A549 (cell line): ENCODE results near the gene ST8SIA2. TPM values are rescaled to one million over a fixed set of nuclear protein-coding genes. Genes with fewer than 3 reads are reported as not detected.
A peak's percentile ranks its signal among the peaks of the same experiment; 100 is the strongest.

Experiments
- ATAC-seq, 2 experiments: fragments of 200-7000 bp in 1 of 2; fragments of >200 bp in 1 of 2; cut with Nextera tagmentation in 1 of 2; cut with Tn5 transposase in 1 of 2; 3 replicates each; pipeline versions ENCODE4 v1.8.0 to v1.9.1; 2018 to 2020; ENCODE audit warnings: mild to moderate bottlenecking in 1 of 2, moderate library complexity in 1 of 2
- CTCF ChIA-PET: fragments of 300-600 bp; sonication (Branson Sonifier 250); formaldehyde crosslinking; extraction: SDS; loops from one replicate; lab custom pipeline; 2021; ENCODE audit warnings: antibody characterized with exemption, inconsistent platforms; lab: Yijun Ruan, JAX
- POLR2A ChIA-PET: fragments of 350-600 bp; formaldehyde crosslinking; extraction: SDS; loops from one replicate; lab custom pipeline; 2021; ENCODE audit warnings: antibody characterized with exemption, inconsistent platforms; lab: Yijun Ruan, JAX
- DNase-seq, 2 experiments: peaks; one replicate each; pipeline versions ENCODE4 v3.0.0 to v3.0.0-alpha.2; 2011 to 2016; ENCODE audit warnings: low read depth in 1 of 2, low spot score in 1 of 2
- FAIRE-seq: peaks from 2 replicates; lab custom pipeline; 2011; peaks lifted over from hg19 to GRCh38; lab: Jason Lieb, UNC
- H3K27ac ChIP-seq, 2 experiments: fragments of >200 bp; sonication (Bioruptor Twin); formaldehyde crosslinking; 3 replicates each; pipeline ENCODE4 v1.5.1; 2016 to 2017
- H3K4me1 ChIP-seq: fragments of >200 bp; sonication (Bioruptor Twin); formaldehyde crosslinking; 3 replicates; pipeline ENCODE4 v1.6.1; 2016
- H3K4me2 ChIP-seq: fragments of >200 bp; sonication (Bioruptor Twin); formaldehyde crosslinking; 3 replicates; pipeline ENCODE4 v1.6.1; 2016
- H3K4me3 ChIP-seq: fragments of >200 bp; sonication (Bioruptor Twin); formaldehyde crosslinking; 3 replicates; pipeline ENCODE4 v1.5.1; 2016
- H3K9me3 ChIP-seq: fragments of >200 bp; sonication (Bioruptor Twin); formaldehyde crosslinking; 3 replicates; pipeline ENCODE4 v1.6.1; 2016
- HDAC2 ChIP-seq: fragments of 200-600 bp; sonication (generic); IDR thresholded peaks from 2 replicates; pipeline ENCODE4 v1.6.1; 2016
- NR3C1 ChIP-seq: fragments of >200 bp; sonication (Bioruptor Twin); formaldehyde crosslinking; IDR thresholded peaks from 3 replicates; pipeline ENCODE4 v1.6.1; 2017
- RFX5 ChIP-seq: fragments of 450-650 bp; IDR thresholded peaks from 2 replicates; pipeline ENCODE4 v1.7.1; 2014; ENCODE audit warnings: antibody characterized with exemption, mild to moderate bottlenecking, moderate library complexity
- TFCP2L1 ChIP-seq: fragments of 250-450 bp; sonication (Bioruptor Pico); IDR thresholded peaks from 2 replicates; pipeline ENCODE4 v1.5.0; 2021; ENCODE audit warnings: mild to moderate bottlenecking
- TP53 ChIP-seq: fragments of 250-450 bp; sonication (Bioruptor Pico); IDR thresholded peaks from 2 replicates; pipeline ENCODE4 v1.5.0; 2021; ENCODE audit warnings: mild to moderate bottlenecking, moderate library complexity
- ZFP36 ChIP-seq: fragments of 450-650 bp; IDR thresholded peaks from 2 replicates; pipeline ENCODE4 v1.6.1; 2014; ENCODE audit warnings: borderline replicate concordance; ENCODE audit not compliant: partially characterized antibody
- WGBS: methylation state at CpG from one replicate; pipeline ENCODE4 v1.1.6; 2017; ENCODE audit errors: missing lambda C conversion rate; 5-methylcytosine and 5-hydroxymethylcytosine counted together
- polyA minus RNA-seq: library from RNA; depleted of rRNA, polyadenylated mRNA; stranded (reverse); fragments of >200 nt; gene quantifications from 2 replicates; pipeline ENCODE4 v1.2.3, GENCODE V29; 2011; rRNA and poly(A)+ RNA removed
- polyA plus RNA-seq, 4 experiments: library from polyadenylated mRNA; depleted of rRNA in 3 of 4; stranded (reverse); fragments of >200 nt; fragmentation: RNase III in 1 of 4; extraction: RNeasy Plus Mini Kit Qiagen cat#74134 plus additional on column Dnase treatment in 1 of 4; gene quantifications; 2 replicates in 3 of 4; 3 replicates in 1 of 4; pipeline ENCODE4 v1.2.3, GENCODE V29; 2011 to 2017
- TF ChIP-seq, protein P1 (sequence below): fragments of 200-600 bp; sonication (generic); IDR thresholded peaks from 2 replicates; pipeline ENCODE4 v1.6.1; 2016; ENCODE audit warnings: antibody characterized with exemption, mild to moderate bottlenecking, moderate library complexity
- TF ChIP-seq, protein P2 (sequence below): IDR thresholded peaks from 2 replicates; pipeline ENCODE4 v1.6.1; 2012; ENCODE audit warnings: low read depth, borderline replicate concordance

The ST8SIA2 gene, protein sequence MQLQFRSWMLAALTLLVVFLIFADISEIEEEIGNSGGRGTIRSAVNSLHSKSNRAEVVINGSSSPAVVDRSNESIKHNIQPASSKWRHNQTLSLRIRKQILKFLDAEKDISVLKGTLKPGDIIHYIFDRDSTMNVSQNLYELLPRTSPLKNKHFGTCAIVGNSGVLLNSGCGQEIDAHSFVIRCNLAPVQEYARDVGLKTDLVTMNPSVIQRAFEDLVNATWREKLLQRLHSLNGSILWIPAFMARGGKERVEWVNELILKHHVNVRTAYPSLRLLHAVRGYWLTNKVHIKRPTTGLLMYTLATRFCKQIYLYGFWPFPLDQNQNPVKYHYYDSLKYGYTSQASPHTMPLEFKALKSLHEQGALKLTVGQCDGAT
- 0.22 and 0.32 TPM in 2 replicates for polyA plus RNA-seq (2011; rRNA removed)
- polyA plus RNA-seq (2012; cell fraction: cytosol; rRNA removed), result 0.44 and 0.53 TPM in 2 replicates
- polyA plus RNA-seq (2012; cell fraction: nucleus; rRNA removed), result 0.18 and 0.28 TPM in 2 replicates
- polyA plus RNA-seq (2017; fragmentation: RNase III; extraction: RNeasy Plus Mini Kit Qiagen cat#74134 plus additional on column Dnase treatment), result 0.41 to 1.0 TPM (median 0.62 TPM) in 3 replicates
- 0.24 TPM in 1 of 2 replicates, not detected in the other for polyA minus RNA-seq

DNA sequence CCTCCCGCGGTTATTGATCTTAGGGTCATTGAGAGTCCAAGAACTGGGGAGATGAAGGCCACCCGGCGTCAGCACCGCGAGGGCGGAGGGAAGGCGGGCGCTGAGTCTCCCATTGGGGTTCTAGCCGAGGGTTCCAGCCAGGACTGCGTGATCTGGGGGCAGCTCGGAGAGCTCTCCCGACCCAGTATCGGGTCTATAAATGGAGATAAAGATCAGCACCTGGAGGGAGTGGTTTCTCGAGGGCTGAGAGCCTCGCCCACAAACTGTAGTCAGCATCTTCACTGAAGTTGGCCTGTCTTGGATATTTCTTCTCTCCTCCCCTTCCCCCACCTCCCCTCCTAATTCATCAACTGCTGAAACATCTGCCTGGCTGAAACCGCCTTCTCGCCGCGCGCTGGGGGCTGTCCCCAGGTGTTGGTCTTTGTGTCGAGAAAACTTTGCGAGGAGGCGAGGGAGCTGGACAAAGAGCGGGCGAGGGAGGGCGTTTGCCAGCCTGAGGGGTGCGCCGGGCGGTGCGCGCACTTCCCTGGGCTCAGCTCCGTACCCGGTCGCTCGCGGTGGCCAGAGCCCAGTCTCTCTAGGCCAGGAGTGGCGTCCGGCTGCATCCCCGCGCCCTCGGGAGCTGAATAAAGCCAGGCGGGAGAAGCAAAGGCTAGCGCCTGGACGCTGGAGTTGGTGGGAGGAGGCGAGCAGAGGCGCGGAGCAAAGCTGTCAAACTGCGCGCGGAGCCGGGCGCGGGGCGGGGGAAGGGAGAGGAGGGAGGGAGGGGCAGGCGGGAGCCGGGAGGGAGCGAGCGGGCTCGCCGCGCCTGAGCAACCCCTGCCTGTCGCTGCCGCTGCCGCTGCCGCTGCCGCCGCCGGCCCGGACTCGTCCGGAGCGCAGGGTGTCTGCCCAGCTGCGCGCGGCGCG, at the start of gene ST8SIA2:
TSS of gene ST8SIA2 (plus strand) at position 811 of the 909 bp plus-strand sequence. CDS start 184 bp downstream, outside the sequence.
- Histone ChIP-seq H3K9me3 (no peaks in the 10 kb centered on the region), H3K4me3 (peak within 1 kb of the TSS; percentile 43), H3K27ac (peak within 1 kb of the TSS in 1 of 2 experiments; percentile 38; a peak in 1 of 6 replicates), H3K4me1 (peaks cover 9% of the 10 kb centered on the region; the same call in 1 of the 3 replicates), H3K4me2 (peak within 1 kb of the TSS; percentile 98)
- peak in 1 of 2 experiments; percentile 33 for DNase-seq
- POLR2A ChIA-PET, result interaction anchor here (0.9 kb wide), 1 partner anchor 17 kb away, joined by 3 read pairs; no protein-coding TSS in a partner anchor
- WGBS, result 25% methylated on average over 52 of the region's 78 CpGs
- CTCF ChIA-PET, result interaction anchor here (1.1 to 6.2 kb wide), 5 partner anchors 12 to 322 kb away, joined by 3 to 39 read pairs (median 6); no protein-coding TSS in a partner anchor
- TF ChIP-seq TP53 (CRISPR knock-in tag), result no peak
- no peak for TF ChIP-seq HDAC2
- no peak for TF ChIP-seq NR3C1
- TF ChIP-seq, protein P1, sequence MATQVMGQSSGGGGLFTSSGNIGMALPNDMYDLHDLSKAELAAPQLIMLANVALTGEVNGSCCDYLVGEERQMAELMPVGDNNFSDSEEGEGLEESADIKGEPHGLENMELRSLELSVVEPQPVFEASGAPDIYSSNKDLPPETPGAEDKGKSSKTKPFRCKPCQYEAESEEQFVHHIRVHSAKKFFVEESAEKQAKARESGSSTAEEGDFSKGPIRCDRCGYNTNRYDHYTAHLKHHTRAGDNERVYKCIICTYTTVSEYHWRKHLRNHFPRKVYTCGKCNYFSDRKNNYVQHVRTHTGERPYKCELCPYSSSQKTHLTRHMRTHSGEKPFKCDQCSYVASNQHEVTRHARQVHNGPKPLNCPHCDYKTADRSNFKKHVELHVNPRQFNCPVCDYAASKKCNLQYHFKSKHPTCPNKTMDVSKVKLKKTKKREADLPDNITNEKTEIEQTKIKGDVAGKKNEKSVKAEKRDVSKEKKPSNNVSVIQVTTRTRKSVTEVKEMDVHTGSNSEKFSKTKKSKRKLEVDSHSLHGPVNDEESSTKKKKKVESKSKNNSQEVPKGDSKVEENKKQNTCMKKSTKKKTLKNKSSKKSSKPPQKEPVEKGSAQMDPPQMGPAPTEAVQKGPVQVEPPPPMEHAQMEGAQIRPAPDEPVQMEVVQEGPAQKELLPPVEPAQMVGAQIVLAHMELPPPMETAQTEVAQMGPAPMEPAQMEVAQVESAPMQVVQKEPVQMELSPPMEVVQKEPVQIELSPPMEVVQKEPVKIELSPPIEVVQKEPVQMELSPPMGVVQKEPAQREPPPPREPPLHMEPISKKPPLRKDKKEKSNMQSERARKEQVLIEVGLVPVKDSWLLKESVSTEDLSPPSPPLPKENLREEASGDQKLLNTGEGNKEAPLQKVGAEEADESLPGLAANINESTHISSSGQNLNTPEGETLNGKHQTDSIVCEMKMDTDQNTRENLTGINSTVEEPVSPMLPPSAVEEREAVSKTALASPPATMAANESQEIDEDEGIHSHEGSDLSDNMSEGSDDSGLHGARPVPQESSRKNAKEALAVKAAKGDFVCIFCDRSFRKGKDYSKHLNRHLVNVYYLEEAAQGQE, result no peak
- no peak for TF ChIP-seq RFX5
- no peak for FAIRE-seq
- ATAC-seq, result peak; percentile 36 to 67; a peak in 5 of 6 replicates

DNA sequence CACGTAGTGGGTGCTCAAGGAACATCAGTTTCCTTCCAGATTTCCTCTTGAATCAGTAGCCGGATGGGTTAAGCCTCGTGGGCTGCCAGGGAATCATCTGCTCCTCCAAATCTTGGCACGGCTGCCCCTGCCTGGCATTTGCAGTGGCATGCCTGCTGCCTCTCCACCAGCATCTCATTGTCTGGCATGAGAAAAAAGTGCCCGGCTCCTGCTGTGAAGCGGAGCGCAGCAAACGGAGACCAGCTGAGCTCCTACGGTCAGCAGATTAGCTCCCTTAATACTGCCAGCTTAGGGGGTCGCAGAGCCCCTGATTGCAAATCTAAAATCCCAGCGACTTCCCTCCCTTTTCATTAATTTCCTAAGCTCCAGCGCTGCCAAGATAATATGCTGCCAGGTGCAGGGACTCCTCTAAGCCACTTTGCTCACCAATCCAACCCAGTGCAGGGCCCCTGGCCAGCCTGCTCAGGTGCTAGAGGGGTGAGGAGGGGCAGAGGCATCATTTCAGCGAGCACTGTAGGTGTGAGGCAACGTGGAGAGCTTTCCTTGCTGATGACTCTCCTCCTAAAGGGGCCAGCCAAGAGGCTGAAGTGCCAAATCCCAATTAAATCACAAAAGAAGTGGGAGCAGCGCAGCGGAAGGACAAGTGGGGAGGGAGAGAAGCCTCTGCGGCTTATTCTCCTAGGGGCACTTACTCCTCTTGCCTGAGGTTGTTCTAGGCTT, 49.6 kb upstream of the ST8SIA2 start:
- TF ChIP-seq TFCP2L1 (CRISPR knock-in tag), result no peak
- TF ChIP-seq, protein P2, sequence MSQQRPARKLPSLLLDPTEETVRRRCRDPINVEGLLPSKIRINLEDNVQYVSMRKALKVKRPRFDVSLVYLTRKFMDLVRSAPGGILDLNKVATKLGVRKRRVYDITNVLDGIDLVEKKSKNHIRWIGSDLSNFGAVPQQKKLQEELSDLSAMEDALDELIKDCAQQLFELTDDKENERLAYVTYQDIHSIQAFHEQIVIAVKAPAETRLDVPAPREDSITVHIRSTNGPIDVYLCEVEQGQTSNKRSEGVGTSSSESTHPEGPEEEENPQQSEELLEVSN, result no peak
- TF ChIP-seq, protein P1, result no peak
- no peak for TF ChIP-seq RFX5
- no peak for TF ChIP-seq ZFP36
- 18% methylated on average over 17 of the region's 17 CpGs for WGBS
- H3K4me1 ChIP-seq, result no peaks in the 10 kb centered on the region
- no peak overlapping the region for H3K4me3 ChIP-seq
- H3K4me2 ChIP-seq, result no peak overlapping the region
- ChIA-PET POLR2A (no interaction called here), CTCF (no interaction called here)
- ATAC-seq (no peak), DNase-seq (no peak), FAIRE-seq (no peak)
- no peak overlapping the region for H3K27ac ChIP-seq
- H3K9me3 ChIP-seq, result no peaks in the 10 kb centered on the region
